ENCODE data around the gene FBH1. TPM values are rescaled to one million over a fixed set of nuclear protein-coding genes. Genes with fewer than 3 reads are reported as not detected.

The FBH1 gene
- total RNA-seq, 6 experiments from 2014 or later, result 60.1 to 69.8 (median 64.2) TPM

- no peaks in the 10 kb centered on the region for H3K9me3 Mint-ChIP-seq
- H3K27me3 Mint-ChIP-seq (ENCODE audit: insufficient read depth), result peaks cover 2% of the 10 kb centered on the region; the same call in 1 of the 2 replicates
- H3K36me3 Mint-ChIP-seq (ENCODE audit: low read depth), result peaks cover 23% of the 10 kb centered on the region
- H3K4me3 Mint-ChIP-seq, result no peak overlapping the region
- TF ChIP-seq CTCF (IDR thresholded peaks at IDR 0.05), result no peak
- no peaks in the 10 kb centered on the region for H3K4me1 Mint-ChIP-seq (ENCODE audit: low read depth)
- no peak for DNase-seq
- H3K27ac Mint-ChIP-seq, result no peak overlapping the region
Measured at GRCh38 chr10:5937016-5937415, 47.0 kb downstream of the FBH1 start.

- no peak for TF ChIP-seq CTCF (IDR thresholded peaks at IDR 0.05)
- Mint-ChIP-seq H3K9me3 (no peaks in the 10 kb centered on the region), H3K27me3 (ENCODE audit: insufficient read depth) (peaks cover 2% of the 10 kb centered on the region), H3K36me3 (ENCODE audit: low read depth) (peaks cover 17% of the 10 kb centered on the region), H3K27ac (no peak overlapping the region), H3K4me3 (no peak overlapping the region), H3K4me1 (ENCODE audit: low read depth) (peaks cover 4% of the 10 kb centered on the region)
- no peak for DNase-seq
Measured at GRCh38 chr10:5938291-5938690, 48.2 kb downstream of the FBH1 start.

GRCh38 chr10:5940807-5941218, 50.8 kb downstream of the FBH1 start:
- Mint-ChIP-seq H3K36me3 (ENCODE audit: low read depth) (peaks cover 17% of the 10 kb centered on the region), H3K4me3 (no peak overlapping the region), H3K9me3 (no peaks in the 10 kb centered on the region), H3K27ac (no peak overlapping the region), H3K27me3 (ENCODE audit: insufficient read depth) (peaks cover 2% of the 10 kb centered on the region), H3K4me1 (ENCODE audit: low read depth) (peaks cover 29% of the 10 kb centered on the region)
- no peak for TF ChIP-seq CTCF (IDR thresholded peaks at IDR 0.05)
- DNase-seq, result no peak

- peaks cover 2% of the 10 kb centered on the region for H3K27me3 Mint-ChIP-seq (ENCODE audit: insufficient read depth)
- no peak for DNase-seq
- no peaks in the 10 kb centered on the region for H3K9me3 Mint-ChIP-seq
- peaks cover 14% of the 10 kb centered on the region for H3K36me3 Mint-ChIP-seq (ENCODE audit: low read depth)
- TF ChIP-seq CTCF (IDR thresholded peaks at IDR 0.05), result no peak
- peaks cover 37% of the 10 kb centered on the region for H3K4me1 Mint-ChIP-seq (ENCODE audit: low read depth)
- H3K27ac Mint-ChIP-seq, result no peak overlapping the region
- no peak overlapping the region for H3K4me3 Mint-ChIP-seq
Measured at GRCh38 chr10:5941579-5941978, 51.5 kb downstream of the FBH1 start.

GRCh38 chr10:5942001-5942400, 52.0 kb downstream of the FBH1 start:
- H3K4me1 Mint-ChIP-seq (ENCODE audit: low read depth), result peaks cover 41% of the 10 kb centered on the region
- H3K27me3 Mint-ChIP-seq (ENCODE audit: insufficient read depth), result peaks cover 2% of the 10 kb centered on the region
- no peak for TF ChIP-seq CTCF (IDR thresholded peaks at IDR 0.05)
- no peaks in the 10 kb centered on the region for H3K9me3 Mint-ChIP-seq
- H3K27ac Mint-ChIP-seq, result no peak overlapping the region
- no peak for DNase-seq
- H3K36me3 Mint-ChIP-seq (ENCODE audit: low read depth), result peaks cover 12% of the 10 kb centered on the region
- H3K4me3 Mint-ChIP-seq, result no peak overlapping the region

DNA sequence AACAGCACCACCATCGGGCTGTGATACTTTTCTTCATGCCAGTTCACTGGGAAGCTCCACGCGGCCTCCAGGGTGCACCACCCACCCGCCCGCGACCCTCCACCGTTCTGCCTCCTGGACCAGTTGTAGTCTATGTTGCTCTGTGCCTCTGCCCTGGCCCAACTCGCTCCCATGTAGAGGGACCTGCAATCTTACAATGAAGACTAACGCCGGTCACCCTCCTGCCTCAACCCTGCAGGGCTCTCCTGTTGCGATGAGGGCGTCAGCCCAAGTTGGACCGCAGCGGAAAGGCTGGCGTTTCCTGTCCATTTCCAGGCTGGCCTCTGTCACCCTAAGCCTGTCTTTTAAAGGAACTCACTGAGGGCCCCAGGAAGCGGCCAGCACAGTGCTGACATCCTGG, 52.4 kb downstream of the FBH1 start:
- Mint-ChIP-seq H3K36me3 (ENCODE audit: low read depth) (peaks cover 11% of the 10 kb centered on the region), H3K27ac (no peak overlapping the region), H3K27me3 (ENCODE audit: insufficient read depth) (peaks cover 2% of the 10 kb centered on the region), H3K4me3 (no peak overlapping the region), H3K9me3 (no peaks in the 10 kb centered on the region), H3K4me1 (ENCODE audit: low read depth) (peaks cover 41% of the 10 kb centered on the region)
- DNase-seq, result no peak
- TF ChIP-seq CTCF (IDR thresholded peaks at IDR 0.05), result no peak

All from HFFc6 (cell line).